DLD1 (cell line): ENCODE measurements around the gene SLC24A2.

Source experiments
- in situ Hi-C: cut with HindIII; loops from 2 replicates; pipeline ENCODE4 v1.10.0; 2017; ENCODE audit warnings: low sequenced_read_pairs

The SLC24A2 gene

DNA sequence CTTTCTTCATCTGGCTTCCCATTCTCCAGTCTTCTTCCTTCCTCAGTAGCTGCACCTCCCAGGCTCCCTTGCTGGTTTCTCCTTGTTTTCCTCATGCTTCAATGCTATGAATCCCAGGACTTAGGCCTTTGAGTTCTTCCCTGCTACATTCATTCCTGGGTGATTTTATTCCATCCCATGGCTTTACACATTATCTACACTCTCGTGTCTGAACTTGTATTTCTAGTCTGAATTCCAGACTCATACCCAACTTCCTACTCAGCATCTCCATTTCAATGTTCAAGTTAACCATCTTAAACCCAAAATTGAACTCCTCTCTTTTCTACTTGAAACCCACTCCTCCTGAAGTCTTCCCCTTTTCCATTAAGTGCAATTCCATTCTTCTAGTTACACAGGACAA lies 20.0 kb downstream of the SLC24A2 start:
- in situ Hi-C loops, result no loop called here

DNA sequence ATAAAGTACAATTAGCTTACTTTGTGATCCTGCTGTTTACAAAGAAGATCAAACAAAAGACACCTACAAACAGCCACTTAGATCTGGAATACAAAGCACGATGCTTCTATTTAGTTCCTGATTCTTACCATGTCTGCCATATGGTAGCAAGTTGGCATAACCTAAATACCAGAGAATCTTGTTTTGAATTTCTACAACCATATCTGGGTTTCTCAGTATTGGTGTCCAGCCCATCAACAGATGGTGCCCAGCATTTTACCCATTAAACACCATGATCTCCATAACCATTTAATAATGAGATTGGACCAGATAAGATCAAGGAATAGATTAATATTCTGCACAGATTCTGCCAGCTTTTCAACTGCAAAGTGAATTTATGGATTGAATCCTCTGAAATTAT lies 29.8 kb downstream of the SLC24A2 start:
- in situ Hi-C loops, result no loop called here

- in situ Hi-C loops, result no loop called here
Measured at GRCh38 chr9:19757745-19758144, 31.1 kb downstream of the SLC24A2 start.

- in situ Hi-C loops, result no loop called here
Measured at GRCh38 chr9:19754921-19755320, 33.9 kb downstream of the SLC24A2 start.

DNA sequence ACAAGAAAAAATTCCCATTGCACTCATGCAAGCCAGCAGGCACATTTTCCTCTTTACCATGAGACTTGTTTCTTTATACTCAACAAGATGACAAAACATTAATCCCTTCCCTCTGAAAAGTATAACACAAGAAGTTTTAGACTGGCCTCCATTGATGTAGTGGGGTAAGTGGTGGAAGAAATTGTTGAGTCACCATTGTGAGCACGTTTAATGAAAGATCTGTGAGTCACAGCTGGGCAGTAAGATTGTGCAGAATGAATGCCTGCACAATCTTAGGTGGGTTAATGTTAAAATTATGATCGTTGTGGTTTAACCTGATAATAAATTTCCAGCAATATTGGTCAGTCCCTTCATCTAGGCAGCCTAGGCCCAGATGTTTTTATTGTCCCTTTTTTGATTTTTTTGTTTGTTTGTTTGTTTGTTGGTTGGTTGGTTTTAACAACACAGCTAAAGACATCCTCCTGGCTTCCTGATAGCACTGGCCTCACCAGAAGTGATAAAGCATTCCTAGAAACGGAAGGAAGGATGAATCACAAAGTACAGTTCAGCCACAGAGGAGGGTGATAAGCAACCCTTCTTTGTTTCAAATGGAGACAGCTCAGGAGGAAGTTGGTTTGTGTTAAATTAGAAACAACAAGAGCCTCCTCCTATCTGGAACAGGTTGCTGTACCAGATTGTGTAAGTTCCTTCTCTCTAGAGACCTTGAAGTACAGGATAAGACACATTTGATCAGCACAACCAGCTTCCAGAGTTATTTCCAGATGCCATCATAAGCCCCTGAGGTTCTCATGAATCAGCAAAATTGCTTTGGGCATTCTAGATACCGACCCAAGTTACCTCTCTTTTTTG lies 40.3 kb downstream of the SLC24A2 start:
- in situ Hi-C loops, result no loop called here

DNA sequence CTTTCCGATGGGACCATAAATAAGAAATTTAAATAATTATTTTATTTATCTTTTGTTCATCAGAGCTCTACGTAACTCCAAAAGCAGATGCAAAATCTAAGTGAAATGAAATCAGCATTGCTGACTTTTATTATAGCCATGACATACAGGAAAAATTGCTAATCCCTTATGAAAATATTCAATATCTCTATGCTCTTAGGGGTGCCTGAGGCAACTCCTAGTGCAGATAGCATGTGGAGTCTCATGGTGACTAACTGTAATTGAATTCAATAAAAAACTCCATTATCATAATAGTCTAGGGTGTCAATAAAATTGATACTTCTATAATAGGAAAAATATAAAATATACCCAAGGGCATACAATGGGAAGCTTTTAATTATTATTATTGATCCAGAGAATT lies 42.6 kb downstream of the SLC24A2 start:
- in situ Hi-C loops, result no loop called here

- in situ Hi-C loops, result no loop called here
Measured at GRCh38 chr9:19741178-19741577, 47.7 kb downstream of the SLC24A2 start.
